ENCODE measurements around the gene C9.

C9 gene

DNA sequence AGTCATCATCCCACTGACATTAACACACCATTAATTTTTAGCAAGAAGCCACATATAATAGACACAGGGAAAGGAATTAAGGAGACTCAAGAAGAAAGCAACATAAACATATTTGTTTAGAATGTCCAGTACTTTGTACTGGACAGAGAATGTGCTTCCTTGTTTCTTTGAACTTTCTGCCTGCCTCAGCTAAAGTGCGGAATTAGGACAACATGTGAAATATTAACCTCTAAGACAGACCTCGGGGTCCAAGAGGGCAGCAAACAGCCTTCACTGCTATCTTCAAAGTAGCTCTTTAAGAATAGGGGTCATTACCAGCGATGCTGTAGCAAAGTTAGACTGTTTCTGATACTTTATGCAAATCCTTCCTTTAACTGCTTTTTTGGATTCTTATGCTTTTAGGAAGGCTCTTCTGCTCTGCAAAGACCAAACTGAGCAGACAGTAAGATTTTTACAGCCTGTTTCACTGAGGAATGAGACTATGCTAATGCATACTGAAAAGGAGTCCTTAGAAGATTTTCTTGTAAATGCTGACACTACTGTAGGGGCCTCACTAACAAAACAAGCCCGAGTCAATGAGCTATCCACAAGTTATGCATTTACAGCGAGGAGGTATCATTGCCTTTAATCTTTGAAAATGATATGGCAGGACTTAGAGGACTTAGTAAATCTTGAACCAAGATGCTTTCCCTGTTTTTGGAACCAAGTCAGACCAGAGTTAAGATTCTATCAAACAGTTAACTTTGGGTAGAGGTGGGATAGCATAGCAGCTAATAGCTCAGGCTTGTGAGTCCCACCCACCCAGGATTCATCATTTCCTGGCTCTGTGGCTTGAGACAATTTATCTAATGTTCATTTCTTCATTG, 36.7 kb upstream of the C9 start:
- Histone ChIP-seq H3K27me3 (ENCODE audit: control insufficient read depth in 5 of 5, insufficient read depth in 4 of 5, low read length in 5 of 5) (no peaks in the 10 kb centered on the region), H3K36me3 (ENCODE audit: control insufficient read depth in 5 of 5, insufficient read depth in 5 of 5, low read length in 5 of 5) (peaks cover 5 to 15% (median 11%) of the 10 kb centered on the region in 5 donors), H3K4me3 (ENCODE audit: low read depth in 1 of 5, low read length in 5 of 5) (peak overlapping the region in 1 of 5 donors; percentile 1), H3K9ac (ENCODE audit: low read length in 5 of 5) (peak overlapping the region in 3 of 5 donors; percentile 29 to 32 (median 29)), H3K9me3 (ENCODE audit: control insufficient read depth in 5 of 5, low read length in 5 of 5) (no peaks in the 10 kb centered on the region), H3K27ac (ENCODE audit: low read depth, low read length) (peak overlapping the region; percentile 96), H3K4me1 (ENCODE audit: control insufficient read depth in 5 of 5, insufficient read depth in 5 of 5, low read length in 5 of 5) (peaks cover 2 to 65% (median 45%) of the 10 kb centered on the region in 5 donors)

DNA sequence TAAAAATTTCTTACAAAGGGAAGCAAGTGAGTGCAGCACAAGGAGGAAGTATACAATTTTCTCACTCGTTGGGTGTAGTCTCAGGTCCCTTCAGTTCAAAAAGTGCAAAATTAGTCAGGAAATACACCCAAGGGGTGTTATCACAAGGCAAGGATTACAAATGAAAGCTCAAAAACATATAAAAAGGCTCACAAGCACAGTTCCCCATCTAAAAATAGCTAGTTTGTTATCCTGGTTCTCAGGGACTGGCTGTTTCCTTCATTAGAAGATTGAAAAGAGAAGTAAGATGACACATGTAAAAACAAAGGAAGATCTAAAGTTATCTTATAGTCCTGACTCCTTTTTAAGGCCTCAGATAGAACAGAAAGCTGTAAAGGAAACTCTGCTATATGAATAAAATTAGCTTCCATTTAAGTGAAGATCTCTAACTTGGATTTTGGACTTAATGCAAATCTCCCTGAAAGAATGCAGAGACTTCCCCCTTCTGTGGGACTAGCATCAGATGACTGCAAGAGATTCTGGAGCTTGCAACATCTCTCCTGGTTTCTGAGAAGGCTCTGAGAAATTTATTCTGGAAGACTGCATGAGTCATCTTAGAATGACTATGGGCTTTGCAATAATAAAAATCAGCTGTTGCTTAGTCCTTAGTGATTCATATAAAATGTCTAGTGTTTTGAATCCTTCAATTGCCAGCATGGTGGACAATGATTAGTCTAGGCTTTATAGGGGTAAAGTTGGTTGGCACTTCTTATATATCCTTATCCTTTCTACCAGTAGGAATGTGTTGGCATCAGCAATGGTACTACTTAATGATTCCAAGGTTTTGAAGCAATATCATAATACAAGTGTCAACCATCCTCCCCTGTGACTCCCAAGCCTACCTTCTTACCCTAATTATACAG, 35.1 kb upstream of the C9 start:
- Histone ChIP-seq H3K4me3 (ENCODE audit: low read depth in 1 of 5, low read length in 5 of 5) (no peak overlapping the region), H3K27ac (ENCODE audit: low read depth, low read length) (peak overlapping the region; percentile 96), H3K36me3 (ENCODE audit: control insufficient read depth in 5 of 5, insufficient read depth in 5 of 5, low read length in 5 of 5) (peaks cover 5 to 14% (median 11%) of the 10 kb centered on the region in 5 donors), H3K27me3 (ENCODE audit: control insufficient read depth in 5 of 5, insufficient read depth in 4 of 5, low read length in 5 of 5) (no peaks in the 10 kb centered on the region), H3K4me1 (ENCODE audit: control insufficient read depth in 5 of 5, insufficient read depth in 5 of 5, low read length in 5 of 5) (peaks cover 2 to 68% (median 49%) of the 10 kb centered on the region in 5 donors), H3K9ac (ENCODE audit: low read length in 5 of 5) (peak overlapping the region; percentile 19 to 81 (median 62)), H3K9me3 (ENCODE audit: control insufficient read depth in 5 of 5, low read length in 5 of 5) (no peaks in the 10 kb centered on the region)

DNA sequence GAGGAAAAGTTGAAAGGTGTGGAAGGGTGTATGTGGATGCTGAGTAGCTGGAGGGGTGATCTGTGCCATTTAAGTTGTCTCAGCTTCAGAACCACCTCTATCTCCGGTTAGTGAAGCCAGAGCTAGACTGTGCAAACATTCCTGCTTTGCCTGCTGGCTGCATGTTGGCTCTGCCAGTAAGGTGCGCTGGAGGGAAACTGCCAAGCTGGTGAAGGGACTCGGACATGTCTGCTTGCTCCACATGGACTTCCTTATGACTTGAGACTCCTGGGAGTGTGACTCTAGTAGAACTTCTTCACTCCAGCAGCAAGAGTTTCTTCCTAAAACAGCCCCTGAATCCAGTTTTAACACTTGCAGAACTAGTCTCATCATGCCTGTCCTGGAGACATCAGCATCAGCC, 32.5 kb upstream of the C9 start:
- Histone ChIP-seq H3K9me3 (ENCODE audit: control insufficient read depth in 5 of 5, low read length in 5 of 5) (no peaks in the 10 kb centered on the region), H3K4me1 (ENCODE audit: control insufficient read depth in 5 of 5, insufficient read depth in 5 of 5, low read length in 5 of 5) (peaks cover 2 to 64% (median 49%) of the 10 kb centered on the region in 5 donors), H3K4me3 (ENCODE audit: low read depth in 1 of 5, low read length in 5 of 5) (no peak overlapping the region), H3K27ac (ENCODE audit: low read depth, low read length) (peak overlapping the region; percentile 96), H3K27me3 (ENCODE audit: control insufficient read depth in 5 of 5, insufficient read depth in 4 of 5, low read length in 5 of 5) (no peaks in the 10 kb centered on the region), H3K36me3 (ENCODE audit: control insufficient read depth in 5 of 5, insufficient read depth in 5 of 5, low read length in 5 of 5) (peaks cover 15 to 37% (median 33%) of the 10 kb centered on the region in 5 donors), H3K9ac (ENCODE audit: low read length in 5 of 5) (peak overlapping the region in 1 of 5 donors; percentile 8)

DNA sequence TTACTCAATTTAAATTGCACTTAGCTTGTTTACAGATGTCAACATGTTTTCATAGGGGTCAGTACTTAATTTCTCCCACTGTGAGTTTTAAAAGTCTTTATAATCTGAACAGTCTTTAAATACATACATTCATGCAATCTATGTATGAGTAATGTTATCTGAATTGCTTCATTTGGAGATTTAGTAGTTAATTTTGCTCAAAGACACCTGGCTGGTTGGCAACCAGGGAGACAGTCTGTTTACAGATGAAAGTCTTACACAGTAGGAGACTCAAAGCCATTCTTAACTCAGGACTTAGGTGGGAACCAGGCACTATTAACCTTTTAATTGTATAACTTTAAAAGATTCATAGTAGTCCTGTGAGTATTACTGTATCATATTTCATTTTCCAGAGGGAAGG, 31.2 kb upstream of the C9 start:
- Histone ChIP-seq H3K4me1 (ENCODE audit: control insufficient read depth in 5 of 5, insufficient read depth in 5 of 5, low read length in 5 of 5) (peaks cover 2 to 55% (median 39%) of the 10 kb centered on the region in 5 donors), H3K9me3 (ENCODE audit: control insufficient read depth in 5 of 5, low read length in 5 of 5) (no peaks in the 10 kb centered on the region), H3K36me3 (ENCODE audit: control insufficient read depth in 5 of 5, insufficient read depth in 5 of 5, low read length in 5 of 5) (peaks cover 27 to 49% (median 45%) of the 10 kb centered on the region in 5 donors), H3K27me3 (ENCODE audit: control insufficient read depth in 5 of 5, insufficient read depth in 4 of 5, low read length in 5 of 5) (no peaks in the 10 kb centered on the region), H3K27ac (ENCODE audit: low read depth, low read length) (peak overlapping the region; percentile 57), H3K4me3 (ENCODE audit: low read depth in 1 of 5, low read length in 5 of 5) (no peak overlapping the region), H3K9ac (ENCODE audit: low read length in 5 of 5) (peak overlapping the region in 3 of 5 donors; percentile 42 to 47 (median 45))

DNA sequence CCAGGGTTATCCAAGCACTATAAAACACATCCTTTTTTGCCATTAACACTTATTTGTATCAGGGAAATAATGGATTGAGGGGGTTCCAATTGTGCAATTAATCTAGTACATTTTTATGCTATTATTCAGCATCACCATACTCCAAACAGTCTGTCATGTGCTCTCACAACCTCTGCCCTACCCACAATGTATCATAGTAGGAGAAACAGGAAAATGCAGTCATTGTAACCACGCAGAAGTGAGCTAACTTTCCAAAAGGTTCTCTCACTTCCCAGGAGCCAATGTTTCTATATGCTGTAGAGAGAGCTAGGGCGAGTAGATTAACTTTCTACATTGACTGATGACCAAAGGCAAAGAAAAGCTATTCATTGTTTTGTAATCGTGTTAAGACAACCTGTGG, 30.7 kb upstream of the C9 start:
- H3K9ac ChIP-seq (ENCODE audit: low read length in 5 of 5): peak overlapping the region in 3 of 5 donors; percentile 42 to 47 (median 45)
- H3K4me1 ChIP-seq (ENCODE audit: control insufficient read depth in 5 of 5, insufficient read depth in 5 of 5, low read length in 5 of 5): peaks cover 1 to 50% (median 33%) of the 10 kb centered on the region in 5 donors
- H3K36me3 ChIP-seq (ENCODE audit: control insufficient read depth in 5 of 5, insufficient read depth in 5 of 5, low read length in 5 of 5): peaks cover 31 to 55% (median 51%) of the 10 kb centered on the region in 5 donors
- peak overlapping the region; percentile 61 for H3K27ac ChIP-seq (ENCODE audit: low read depth, low read length)
- no peaks in the 10 kb centered on the region for H3K27me3 ChIP-seq (ENCODE audit: control insufficient read depth in 5 of 5, insufficient read depth in 4 of 5, low read length in 5 of 5)
- no peaks in the 10 kb centered on the region for H3K9me3 ChIP-seq (ENCODE audit: control insufficient read depth in 5 of 5, low read length in 5 of 5)
- no peak overlapping the region for H3K4me3 ChIP-seq (ENCODE audit: low read depth in 1 of 5, low read length in 5 of 5)

DNA sequence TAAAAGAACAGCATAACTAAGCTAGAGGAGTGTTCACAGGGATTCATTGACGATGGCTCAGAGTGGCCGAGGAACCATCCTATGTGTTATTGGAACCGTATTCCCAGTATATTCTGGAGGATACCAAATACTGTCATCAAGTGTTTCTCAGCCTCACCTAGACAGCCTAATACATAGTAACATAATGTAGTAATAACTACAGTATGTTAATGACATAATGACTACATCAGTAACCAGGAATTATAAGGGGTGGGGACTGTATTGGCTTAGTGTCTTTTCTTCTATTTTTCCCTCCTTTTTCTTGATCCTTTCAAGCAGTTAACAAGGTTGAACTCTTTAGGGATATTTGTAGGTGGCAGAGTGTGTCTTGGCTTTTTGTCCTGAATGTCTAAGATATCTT, 26.6 kb upstream of the C9 start:
- no peak overlapping the region for H3K9ac ChIP-seq (ENCODE audit: low read length in 5 of 5)
- no peaks in the 10 kb centered on the region for H3K27me3 ChIP-seq (ENCODE audit: control insufficient read depth in 5 of 5, insufficient read depth in 4 of 5, low read length in 5 of 5)
- no peak overlapping the region for H3K27ac ChIP-seq (ENCODE audit: low read depth, low read length)
- peaks cover 53 to 76% (median 67%) of the 10 kb centered on the region in 5 donors for H3K36me3 ChIP-seq (ENCODE audit: control insufficient read depth in 5 of 5, insufficient read depth in 5 of 5, low read length in 5 of 5)
- H3K4me1 ChIP-seq (ENCODE audit: control insufficient read depth in 5 of 5, insufficient read depth in 5 of 5, low read length in 5 of 5): peaks cover 0 to 16% (median 14%) of the 10 kb centered on the region in 5 donors
- no peaks in the 10 kb centered on the region for H3K9me3 ChIP-seq (ENCODE audit: control insufficient read depth in 5 of 5, low read length in 5 of 5)
- no peak overlapping the region for H3K4me3 ChIP-seq (ENCODE audit: low read depth in 1 of 5, low read length in 5 of 5)

DNA sequence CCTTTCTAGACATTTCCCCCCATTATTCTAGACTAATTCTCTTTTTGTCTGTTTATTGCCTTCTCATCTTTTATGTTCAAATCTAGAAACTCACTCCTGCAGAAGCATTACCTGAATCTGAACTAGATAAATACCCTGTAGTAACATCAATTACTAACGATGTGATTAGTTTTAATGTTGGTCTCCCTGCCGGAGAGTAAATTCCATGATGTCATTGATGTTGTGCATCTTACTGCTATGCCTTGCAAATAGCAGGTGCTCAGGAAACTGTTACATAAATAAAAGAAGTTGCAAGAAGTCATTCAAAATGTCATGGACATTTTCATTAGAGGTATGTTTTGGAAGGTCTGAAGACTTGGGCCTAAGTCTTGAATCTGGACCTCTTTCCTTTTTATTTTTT, 23.0 kb upstream of the C9 start:
- Histone ChIP-seq H3K9me3 (ENCODE audit: control insufficient read depth in 5 of 5, low read length in 5 of 5) (no peaks in the 10 kb centered on the region), H3K27me3 (ENCODE audit: control insufficient read depth in 5 of 5, insufficient read depth in 4 of 5, low read length in 5 of 5) (no peaks in the 10 kb centered on the region), H3K9ac (ENCODE audit: low read length in 5 of 5) (no peak overlapping the region), H3K4me1 (ENCODE audit: control insufficient read depth in 5 of 5, insufficient read depth in 5 of 5, low read length in 5 of 5) (no peaks in the 10 kb centered on the region), H3K27ac (ENCODE audit: low read depth, low read length) (no peak overlapping the region), H3K36me3 (ENCODE audit: control insufficient read depth in 5 of 5, insufficient read depth in 5 of 5, low read length in 5 of 5) (peaks cover 63 to 84% (median 77%) of the 10 kb centered on the region in 5 donors), H3K4me3 (ENCODE audit: low read depth in 1 of 5, low read length in 5 of 5) (no peak overlapping the region)

DNA sequence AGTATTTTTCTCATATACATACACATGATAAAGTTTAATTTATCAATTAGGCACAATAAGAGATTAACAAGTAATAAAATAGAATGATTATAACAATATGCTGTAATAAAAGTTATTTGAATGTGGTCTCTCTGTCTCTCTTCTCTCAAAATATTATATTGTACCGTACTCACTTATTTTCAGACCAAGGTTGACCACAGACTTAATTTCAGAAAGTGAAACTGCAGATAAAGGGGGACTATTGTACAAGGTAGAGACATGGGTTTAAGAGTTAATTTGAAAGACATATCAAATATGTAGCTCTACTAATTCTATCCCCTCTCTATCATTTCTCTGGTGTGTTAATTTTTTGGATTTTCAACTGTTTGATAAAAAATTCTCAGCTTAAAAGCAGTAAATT, 20.0 kb upstream of the C9 start:
- Histone ChIP-seq H3K9ac (ENCODE audit: low read length in 5 of 5) (no peak overlapping the region), H3K9me3 (ENCODE audit: control insufficient read depth in 5 of 5, low read length in 5 of 5) (no peaks in the 10 kb centered on the region), H3K36me3 (ENCODE audit: control insufficient read depth in 5 of 5, insufficient read depth in 5 of 5, low read length in 5 of 5) (peaks cover 64 to 85% (median 75%) of the 10 kb centered on the region in 5 donors), H3K27ac (ENCODE audit: low read depth, low read length) (no peak overlapping the region), H3K4me3 (ENCODE audit: low read depth in 1 of 5, low read length in 5 of 5) (no peak overlapping the region), H3K27me3 (ENCODE audit: control insufficient read depth in 5 of 5, insufficient read depth in 4 of 5, low read length in 5 of 5) (no peaks in the 10 kb centered on the region), H3K4me1 (ENCODE audit: control insufficient read depth in 5 of 5, insufficient read depth in 5 of 5, low read length in 5 of 5) (no peaks in the 10 kb centered on the region)

DNA sequence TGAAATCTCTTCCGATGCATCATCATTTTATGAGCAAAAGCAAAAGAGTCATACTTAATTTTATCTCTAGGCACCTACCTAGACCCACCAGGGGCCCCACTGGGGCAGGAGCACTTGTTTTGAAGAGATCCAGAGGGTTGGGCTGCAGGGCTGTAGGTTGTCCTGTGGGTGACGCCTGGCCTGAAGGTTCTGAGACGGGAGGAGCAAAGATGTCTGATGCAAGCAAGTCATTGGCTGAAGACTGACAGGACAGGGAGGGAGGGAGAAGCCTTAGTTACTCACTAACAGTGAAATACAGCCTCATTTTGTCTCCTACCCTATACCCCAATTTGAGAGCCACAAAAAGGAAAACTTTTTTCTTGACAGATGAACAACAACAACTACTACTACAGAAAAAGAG, 17.1 kb upstream of the C9 start:
- no peaks in the 10 kb centered on the region for H3K9me3 ChIP-seq (ENCODE audit: control insufficient read depth in 5 of 5, low read length in 5 of 5)
- H3K4me1 ChIP-seq (ENCODE audit: control insufficient read depth in 5 of 5, insufficient read depth in 5 of 5, low read length in 5 of 5): no peaks in the 10 kb centered on the region
- no peak overlapping the region for H3K9ac ChIP-seq (ENCODE audit: low read length in 5 of 5)
- no peaks in the 10 kb centered on the region for H3K27me3 ChIP-seq (ENCODE audit: control insufficient read depth in 5 of 5, insufficient read depth in 4 of 5, low read length in 5 of 5)
- H3K27ac ChIP-seq (ENCODE audit: low read depth, low read length): no peak overlapping the region
- no peak overlapping the region for H3K4me3 ChIP-seq (ENCODE audit: low read depth in 1 of 5, low read length in 5 of 5)
- H3K36me3 ChIP-seq (ENCODE audit: control insufficient read depth in 5 of 5, insufficient read depth in 5 of 5, low read length in 5 of 5): peaks cover 46 to 86% (median 74%) of the 10 kb centered on the region in 5 donors
